ENCODE data around the gene CMTM5.
"Not testable (repeated sequence)": the region's sequence is repeated elsewhere in the genome, so short reads cannot be mapped to it uniquely, and the experiment has no call there.

Gene CMTM5

DNA sequence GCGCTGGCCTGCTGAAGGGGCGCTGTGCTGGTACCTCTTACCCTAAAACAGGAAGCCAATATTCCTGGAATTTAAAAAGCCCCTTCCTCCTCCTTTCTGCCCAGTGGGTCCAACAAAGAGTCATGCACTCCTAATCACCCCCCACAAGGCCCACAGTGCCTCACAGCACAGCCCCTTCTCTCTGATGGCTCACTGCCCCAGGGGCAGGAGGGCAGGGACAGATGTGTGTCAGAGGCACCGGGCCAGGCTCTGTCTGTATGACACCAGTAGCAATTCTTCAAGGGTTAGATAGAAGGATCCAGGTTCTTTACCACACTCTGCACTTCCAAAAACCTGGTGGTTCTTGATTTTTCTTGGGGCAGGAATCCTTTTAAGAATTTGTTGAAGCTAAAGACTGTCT lies 22.3 kb downstream of the CMTM5 start:
- DNase-seq (ENCODE audit: low read depth): no peak

DNA sequence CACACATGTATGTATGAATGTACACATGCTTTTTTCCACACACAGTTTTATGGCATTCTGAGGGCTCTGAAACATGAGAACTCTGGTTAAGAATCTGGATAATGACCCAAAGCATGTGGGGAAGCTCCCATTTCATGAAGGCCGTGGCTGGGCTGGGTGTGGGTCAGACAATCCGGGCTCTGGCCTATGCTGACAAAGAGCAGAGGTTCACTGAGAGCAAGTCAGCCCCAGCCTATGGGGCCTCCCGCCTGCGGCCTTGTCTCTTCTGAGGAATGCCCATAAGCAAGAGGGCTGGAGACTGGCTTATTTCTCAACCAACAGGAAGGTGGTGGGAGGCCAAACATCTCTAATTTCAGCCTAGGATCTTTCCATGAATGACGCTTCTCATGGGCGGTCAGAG lies 22.7 kb downstream of the CMTM5 start:
- no peak for DNase-seq (ENCODE audit: low read depth)

DNA sequence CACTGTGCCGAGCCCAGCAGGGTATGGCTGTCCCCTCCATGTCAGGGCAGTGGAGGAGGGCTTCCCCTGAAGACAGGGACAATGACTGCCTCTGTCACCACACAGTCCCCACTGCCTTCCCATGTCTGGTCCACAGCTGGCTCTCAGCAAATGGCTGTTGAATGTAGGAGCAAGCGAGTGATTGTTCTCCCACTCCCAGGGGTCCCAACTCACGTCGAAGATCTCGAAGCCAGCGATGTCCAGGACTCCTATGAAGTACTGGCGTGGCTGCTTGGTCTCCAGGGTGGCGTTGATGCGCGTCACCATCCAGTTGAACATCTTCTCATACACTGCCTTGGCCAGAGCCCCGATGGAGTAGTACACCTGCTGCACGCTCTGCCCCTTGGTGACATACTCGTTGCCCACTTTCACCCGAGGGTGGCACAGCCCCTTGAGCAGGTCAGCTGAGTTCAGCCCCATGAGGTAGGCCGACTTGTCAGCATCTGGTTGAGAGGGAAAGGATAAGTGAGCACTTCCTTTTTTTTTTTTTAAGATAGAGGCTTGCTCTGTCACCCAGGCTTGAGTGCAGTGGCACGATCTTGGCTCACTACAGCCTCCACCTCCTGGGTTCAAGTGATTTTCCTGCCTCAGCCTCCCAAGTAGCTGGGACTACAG lies 23.8 kb downstream of the CMTM5 start:
- DNase-seq (ENCODE audit: low read depth): not testable (repeated sequence)

DNA sequence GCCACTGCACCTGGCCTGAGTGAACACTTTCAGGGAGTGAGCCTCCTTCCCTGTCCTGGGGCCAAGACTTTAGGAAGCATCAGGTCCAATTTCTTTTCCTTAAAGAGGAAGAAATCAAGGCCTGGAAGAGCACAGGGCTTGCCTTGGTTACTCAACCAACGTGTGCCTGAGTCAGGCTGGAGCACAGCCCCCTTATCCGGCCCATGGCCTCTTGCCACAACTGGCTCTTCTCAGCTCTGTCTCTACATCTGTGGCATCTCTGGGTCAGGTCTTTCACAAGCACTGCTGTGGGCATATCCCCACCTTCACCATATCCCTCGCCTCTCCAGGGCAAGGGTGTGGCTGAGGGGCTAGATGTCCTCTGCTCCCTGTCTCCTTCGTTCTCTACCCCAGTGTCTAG lies 24.4 kb downstream of the CMTM5 start:
- no peak for DNase-seq (ENCODE audit: low read depth)

DNA sequence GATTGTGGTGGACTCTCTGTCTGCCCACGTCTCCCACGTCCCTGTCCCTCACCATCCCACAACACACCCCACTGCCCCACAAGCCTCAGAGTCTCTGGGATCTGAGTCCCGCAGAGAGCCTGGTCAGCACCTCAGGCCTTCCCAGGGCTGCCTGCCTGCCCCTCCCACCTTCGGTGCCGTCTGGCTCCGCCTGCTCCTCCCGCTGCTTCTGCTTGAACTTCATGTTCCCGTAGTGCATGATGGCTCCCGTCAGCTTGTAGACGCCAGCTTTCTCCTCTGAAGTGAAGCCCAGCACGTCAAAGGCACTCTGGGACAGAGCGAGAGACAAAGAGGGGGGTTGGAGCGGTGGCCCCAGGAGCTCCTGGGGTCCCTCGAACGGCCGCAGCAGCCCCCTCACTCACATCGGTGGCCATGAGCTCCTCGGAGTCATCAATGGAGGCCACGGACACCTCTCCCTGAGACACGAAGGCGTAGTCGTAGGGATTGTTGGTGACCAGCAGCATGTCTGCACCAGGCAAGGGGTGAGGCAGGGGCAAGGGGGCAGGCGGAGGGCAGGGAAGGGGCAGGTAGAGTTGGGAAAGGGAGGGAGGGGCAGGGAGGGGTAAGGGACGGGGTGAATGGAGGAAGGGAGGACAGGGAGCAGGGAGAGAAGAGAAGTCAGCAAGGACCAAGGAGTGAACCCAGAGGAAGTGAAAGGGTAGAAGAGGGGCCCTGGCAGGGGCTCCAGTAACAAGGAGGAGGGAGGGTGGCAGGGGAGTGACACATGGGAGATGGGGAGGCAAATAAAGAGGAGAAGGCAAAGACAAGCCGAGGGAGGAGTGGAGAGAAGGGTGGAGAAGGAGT lies 25.7 kb downstream of the CMTM5 start:
- DNase-seq (ENCODE audit: low read depth): no peak

DNA sequence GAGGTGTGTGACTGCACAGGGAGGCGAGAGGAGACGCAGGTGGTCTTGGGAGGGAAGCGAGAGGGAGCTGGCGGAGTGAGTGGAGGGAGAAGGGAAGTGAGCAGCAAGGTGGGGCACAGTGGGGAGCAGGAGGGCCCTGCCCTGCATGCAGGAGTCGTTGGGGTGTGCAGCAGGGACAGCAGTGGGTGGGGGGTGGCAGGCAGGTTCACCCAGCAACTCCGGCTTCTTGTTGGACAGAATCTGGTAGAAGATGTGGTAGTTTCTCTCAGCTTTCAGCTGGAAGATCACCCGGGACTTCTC lies 26.2 kb downstream of the CMTM5 start:
- no peak for DNase-seq (ENCODE audit: low read depth)

DNA sequence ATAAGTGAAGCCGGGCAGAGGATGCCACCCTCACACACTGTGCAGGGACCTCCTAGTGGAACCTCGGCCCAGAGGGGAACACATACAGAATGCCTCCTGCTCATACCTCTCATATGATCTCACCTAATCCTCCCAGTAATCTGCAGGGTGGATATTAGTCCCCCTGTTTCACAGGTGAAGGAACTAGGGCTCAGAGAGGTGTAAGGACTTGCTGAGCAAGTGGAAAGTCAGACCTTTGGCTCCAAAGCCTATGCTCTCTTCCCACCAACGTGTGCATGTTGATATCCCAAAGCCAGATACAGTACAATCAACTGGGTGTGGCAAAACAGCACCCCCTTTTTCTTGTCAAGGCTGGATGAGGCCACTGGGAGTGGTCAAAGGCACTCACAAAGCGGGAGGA lies 27.1 kb downstream of the CMTM5 start:
- no peak for DNase-seq (ENCODE audit: low read depth)

DNA sequence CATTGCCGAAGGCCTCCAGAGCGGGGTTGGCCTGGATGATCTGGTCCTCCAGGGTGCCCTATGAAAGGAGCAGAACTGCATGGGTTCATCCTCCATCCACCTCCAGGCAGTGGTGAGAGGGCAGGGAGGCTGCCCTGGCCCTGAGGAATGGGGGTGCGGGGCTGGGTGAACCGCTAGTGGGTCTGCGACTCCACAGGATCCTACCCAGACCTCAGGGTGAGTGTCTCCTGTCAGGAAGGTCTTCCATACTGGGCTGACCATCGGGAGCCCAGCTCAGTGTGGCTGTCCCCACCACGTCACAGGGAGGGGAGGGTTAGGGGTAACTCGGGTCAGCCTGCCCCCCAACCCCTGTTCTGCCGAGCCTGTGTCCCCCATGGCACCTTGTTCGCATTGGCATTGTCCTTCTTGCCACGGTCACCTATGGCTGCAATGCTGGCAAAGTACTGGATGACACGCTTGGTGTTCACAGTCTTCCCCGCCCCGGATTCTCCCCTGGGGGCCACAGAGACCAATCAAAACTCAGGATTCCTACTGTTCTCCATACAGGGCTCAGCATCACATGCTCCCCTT lies 27.6 kb downstream of the CMTM5 start:
- no peak for DNase-seq (ENCODE audit: low read depth)

DNA sequence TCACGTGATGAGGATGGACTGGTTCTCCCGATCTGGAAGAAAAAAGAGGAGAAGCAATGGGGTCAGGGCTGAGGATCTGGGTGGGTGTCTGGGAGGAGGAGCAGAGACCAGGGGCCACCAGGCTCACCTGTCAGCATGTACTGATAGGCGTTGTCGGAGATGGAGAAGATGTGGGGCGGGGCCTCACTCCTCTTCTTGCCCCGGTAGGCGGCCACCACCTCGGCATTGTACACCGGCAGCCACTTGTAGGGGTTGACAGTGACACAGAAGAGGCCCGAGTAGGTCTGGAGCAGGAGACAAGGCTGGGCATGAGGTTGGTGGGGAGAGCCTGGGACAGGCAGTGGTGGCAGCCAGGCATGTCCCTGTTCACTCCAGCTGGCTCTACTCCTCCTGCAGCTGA lies 28.2 kb downstream of the CMTM5 start:
- DNase-seq (ENCODE audit: low read depth): no peak

DNA sequence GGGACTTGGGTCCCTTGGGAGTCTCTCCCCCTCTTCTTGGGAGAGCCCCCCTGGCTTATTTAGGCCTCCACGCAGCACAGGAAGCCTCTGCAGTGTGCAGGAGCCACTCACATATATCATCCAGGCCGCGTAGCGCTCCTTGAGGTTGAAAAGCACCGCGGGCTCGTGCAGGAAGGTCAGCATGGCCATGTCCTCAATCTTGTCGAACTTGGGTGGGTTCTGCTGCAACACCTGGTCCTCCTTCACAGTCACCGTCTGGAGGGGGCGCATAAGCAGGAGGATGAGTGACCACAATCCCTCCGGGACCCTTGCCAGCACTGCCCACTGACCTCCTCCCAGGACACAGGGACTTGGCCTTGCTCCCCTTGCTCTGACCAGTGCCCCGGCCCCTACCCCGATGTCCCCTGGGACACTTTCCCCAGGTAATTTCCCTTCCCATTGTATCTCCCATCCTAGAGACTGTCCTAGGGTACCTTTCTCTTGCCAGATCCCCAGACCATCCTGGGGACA lies 28.7 kb downstream of the CMTM5 start:
- no peak for DNase-seq (ENCODE audit: low read depth)

DNA sequence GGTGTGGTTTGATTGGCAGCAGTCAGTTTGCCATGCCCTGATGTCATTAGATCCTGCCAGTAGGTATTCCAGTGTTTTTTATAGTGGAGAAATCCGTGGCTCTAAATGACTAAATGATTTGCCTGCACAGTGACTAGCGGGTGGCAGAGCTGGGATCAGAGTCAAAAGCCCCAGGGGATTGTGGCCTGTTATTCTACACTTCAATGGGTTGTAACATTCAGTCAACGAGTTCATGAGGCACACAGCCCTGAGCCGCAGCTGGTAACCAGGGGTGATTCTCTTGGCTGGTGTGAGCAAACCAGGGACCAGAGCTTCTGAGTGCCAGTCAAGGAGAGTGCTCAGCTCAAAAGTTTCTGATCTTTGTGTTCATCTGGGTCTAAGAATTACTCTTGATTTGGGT lies 29.4 kb downstream of the CMTM5 start:
- no peak for DNase-seq (ENCODE audit: low read depth)

DNA sequence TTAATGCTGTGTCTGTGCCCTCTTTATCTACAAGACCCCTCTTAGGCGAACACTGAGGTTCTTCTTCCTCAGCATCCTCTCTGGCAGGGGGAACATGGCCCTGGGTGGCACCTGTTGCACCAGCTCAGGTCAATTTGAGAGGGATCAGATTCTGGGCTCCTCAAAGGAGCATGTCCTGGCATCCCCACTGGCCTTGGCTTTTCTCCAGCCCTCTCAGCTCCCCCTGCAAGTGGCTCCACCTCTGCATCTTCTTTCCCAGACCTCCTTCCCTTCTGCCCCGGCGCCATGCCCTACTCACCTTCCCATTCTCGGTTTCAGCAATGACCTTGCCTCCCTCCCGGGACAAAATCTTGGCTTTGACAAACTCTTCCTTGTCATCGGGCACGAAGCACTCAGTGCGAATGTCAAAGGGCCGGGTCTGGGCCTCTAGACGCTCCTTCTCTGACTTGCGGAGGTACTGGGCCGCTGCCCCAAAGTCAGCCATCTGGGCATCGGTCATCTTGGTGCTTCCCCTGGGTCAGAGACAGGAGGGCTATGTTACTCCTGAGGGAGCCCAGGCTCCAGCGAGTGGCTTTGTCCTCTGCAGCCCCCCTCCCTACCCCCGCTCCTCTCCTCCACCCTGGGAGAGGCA lies 30.0 kb downstream of the CMTM5 start:
- DNase-seq (ENCODE audit: low read depth): no peak

DNA sequence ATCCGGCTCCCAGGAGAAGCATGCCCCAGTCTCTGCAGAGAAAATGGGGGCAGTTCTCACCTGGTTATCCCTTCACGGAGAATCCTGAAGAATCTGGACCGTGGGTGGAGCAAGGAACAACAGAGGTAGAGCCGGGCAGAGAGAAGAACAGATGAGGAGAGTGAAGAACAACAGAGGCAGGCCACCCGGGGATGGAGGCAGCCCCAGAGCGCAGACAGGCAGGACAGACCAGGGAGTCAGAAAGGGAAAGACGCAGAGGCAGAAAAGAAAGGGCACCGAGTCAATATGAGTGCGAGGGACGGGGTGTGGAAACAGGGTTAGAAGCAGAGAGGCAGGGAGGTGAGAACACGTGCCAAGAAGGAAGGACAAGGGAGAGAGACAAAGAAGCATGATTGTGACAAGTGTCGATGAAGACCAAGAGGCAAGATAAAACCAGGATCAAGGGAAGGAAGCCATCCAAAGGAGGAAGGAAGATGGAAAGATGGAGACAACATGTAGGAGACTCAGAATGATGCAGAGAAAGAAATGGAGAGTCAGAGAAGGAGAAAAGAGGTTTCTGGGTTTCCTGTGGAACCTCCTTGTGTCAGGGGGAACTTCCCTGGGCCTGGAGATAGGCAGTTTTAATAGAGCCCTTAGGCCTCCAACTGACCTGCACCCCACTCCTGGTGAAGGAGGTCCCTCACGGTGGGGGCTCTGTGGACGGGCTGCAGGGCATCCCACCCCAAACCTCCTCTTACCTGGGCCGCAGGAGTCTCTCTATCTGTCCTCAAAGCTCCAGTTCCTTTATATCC lies 30.9 kb downstream of the CMTM5 start, which contains the start of gene MYH6:
MYH6 (minus strand) TSS at position 758 of the 791 bp plus-strand sequence. CDS start 1,050 bp downstream, outside the sequence.
- DNase-seq (ENCODE audit: low read depth): no peak

DNA sequence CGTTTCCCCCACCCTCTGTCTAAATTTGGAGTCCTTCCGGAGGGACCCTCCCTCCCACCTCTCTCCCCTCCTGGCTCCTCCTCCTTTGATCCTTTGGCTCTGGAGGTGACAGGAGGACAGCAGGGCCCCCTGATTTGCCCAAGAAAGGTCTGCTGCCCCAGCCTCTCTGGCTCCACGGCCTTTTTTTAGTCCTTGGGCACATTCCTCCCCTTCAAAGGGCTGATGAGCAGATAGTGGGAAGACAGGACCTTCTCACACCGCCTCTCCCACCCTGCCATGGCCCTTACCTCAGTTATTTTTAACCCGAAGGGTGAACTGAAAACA lies 31.4 kb downstream of the CMTM5 start:
- DNase-seq (ENCODE audit: low read depth): no peak

DNA sequence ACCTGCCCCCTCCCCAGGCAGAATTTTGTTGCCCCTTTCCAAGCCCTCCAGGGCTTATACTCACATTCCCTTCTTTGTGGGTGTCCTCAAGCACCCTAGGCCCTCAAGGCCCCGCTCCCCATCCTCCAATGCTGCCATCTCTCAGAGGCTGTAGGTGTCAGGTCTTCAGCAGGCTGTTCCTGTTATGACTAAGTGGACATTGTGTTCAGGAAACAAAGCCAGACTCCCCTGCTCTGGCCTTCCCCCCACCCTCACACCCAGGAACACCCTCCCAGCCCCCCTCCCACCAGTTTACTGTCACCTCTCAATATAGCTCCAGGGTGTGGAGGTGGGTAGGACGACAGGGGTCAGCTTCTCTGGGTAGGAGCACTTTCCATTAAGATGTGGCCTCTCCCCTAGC lies 32.6 kb downstream of the CMTM5 start:
- DNase-seq (ENCODE audit: low read depth): no peak

DNA sequence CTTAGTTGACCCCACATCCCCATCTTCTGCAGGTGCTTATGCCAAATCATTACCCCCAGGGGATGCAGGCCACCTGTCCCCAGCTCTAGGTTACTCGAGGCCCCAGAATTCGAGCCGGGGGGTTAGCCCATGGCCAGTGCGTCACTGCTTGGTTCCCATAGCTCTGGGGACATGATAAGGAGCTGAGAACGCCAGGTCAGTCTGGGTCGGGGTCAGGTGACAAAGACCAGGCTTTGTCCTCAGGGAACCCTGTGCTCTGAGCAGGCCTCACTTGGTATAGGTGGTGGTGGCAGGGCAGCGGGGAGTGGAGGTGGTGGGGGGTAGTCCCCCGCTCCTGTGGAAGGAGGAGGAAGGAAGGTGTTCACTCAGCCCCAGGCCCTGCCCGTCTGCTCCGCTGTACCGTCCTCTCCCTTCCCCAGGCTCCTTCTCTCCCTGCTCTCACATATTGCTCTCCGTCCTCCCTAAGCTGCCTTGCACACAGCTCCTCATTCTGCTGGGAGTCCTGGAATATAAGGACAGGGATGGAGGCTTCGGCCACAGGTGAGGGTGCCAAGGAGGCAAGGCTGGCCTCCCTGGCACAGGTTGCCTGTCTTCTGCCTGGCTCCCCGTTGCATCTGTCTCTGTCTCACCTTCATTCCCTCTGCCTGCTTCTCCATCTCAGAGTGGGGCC lies 33.3 kb downstream of the CMTM5 start:
- DNase-seq (ENCODE audit: low read depth): no peak

DNA sequence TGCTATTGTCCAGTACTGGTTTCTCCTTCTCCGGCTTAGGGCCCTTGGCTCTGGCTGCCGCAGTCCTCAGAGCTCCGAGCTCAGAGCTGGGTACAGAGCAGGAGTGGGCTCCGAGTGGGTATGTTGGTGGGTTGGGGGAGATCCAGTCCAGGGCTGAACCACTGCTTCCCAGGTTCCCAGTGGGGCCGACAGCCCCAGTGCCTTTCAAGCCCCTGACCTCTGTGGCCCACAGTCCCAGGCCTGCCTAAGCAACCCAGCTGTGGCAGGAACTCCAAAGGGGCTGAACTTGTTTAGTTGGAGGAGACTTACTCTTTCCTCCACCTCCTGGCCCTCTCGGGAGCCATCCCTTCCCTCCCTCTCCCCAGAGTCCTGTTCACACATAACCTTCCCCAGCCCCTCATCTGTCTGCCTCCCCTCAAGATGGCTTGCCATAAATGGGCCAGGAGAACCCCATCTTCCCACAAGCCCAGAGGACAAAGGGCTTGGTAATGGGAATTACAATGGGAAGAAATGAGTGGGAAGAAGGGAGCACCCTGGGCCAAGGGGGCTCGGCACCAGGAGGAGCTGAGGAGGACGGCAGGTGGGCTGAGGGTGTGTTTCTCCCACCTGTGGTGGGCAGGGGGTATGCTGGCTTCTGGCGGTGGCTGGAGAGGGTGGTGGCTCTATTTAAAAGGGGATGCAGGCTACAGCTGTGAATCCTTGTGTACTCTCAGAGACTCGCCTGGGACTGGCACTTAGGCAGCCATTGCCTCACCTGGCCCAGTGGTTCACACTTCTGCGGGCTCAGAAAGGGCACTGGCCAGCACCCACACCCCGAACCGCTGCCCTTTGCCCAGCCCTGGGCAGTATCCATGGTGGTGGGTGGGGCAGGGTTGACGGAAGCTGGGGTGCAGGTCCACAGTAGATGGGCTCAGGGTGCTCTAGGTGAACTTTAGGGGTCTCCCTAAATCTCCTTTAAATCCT lies 35.0 kb downstream of the CMTM5 start:
- no peak for DNase-seq (ENCODE audit: low read depth)

DNA sequence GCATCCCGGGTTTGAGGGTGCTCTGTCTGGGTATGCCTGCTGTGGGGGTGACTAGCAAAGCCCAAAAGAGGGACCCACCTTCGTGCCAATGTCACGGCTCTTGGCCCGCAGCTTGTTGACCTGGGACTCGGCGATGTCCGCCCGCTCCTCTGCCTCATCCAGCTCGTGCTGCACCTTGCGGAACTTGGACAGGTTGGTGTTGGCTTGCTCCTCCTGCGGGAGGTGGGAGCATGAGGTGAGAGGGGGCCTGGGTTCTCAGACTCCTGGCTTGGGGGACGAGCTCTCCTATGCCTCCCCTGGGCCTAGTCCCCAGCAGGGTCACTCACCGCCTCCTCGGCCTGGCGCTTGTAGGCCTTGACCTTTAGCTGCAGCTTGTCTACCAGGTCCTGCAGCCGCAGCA lies 36.8 kb downstream of the CMTM5 start:
- no peak for DNase-seq (ENCODE audit: low read depth)

DNA sequence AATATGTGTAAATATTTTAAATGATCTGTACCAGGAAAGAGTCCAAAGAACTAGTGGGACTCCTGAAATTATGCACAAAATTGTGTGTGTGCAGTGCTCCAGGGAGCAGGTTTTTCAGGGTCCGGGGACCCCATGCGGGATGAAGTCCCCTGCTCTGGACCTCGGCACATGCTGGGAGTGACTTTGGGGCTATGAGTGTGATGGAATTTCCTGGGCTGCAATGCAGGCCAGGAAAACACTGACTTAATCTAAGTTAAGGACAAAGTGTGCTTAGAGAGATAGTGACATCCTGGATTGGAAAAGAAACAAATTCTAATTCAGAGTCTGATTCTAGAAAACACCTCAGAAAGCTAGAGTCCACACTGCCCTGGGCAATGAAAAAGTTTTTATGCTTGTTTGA lies 37.4 kb downstream of the CMTM5 start:
- no peak for DNase-seq (ENCODE audit: low read depth)

Measured in T follicular helper cell (primary cell).